Peyer's patch (tissue), 4 donors: ENCODE results near the gene FKBP6. TPM values are rescaled to one million over a fixed set of nuclear protein-coding genes. Genes with fewer than 3 reads are reported as not detected.

Source experiments
- DNase-seq, 3 donors: peaks; one replicate each; pipeline ENCODE4 v3.0.0-alpha.2; 2017 to 2019
- H3K27ac ChIP-seq, 4 donors: fragments of 200-600 bp; sonication (generic); one replicate each; pipeline ENCODE4 v1.5.1; 2016 to 2019
- H3K27me3 ChIP-seq, 2 donors: fragments of 200-600 bp; sonication (generic); one replicate each; pipeline ENCODE4 v1.5.1; 2019
- H3K36me3 ChIP-seq, 3 donors: fragments of 200-600 bp; sonication (generic); one replicate each; pipeline ENCODE4 v1.5.1; 2016 to 2019
- H3K4me1 ChIP-seq, 4 donors: fragments of 200-600 bp; sonication (generic); one replicate each; pipeline ENCODE4 v1.5.1; 2016 to 2019
- H3K4me3 ChIP-seq, 4 donors: fragments of 200-600 bp; sonication (generic); 1 replicate in 3 of 4; 2 replicates in 1 of 4; pipeline ENCODE4 v1.5.1; 2016 to 2019; ENCODE audit warnings: mild to moderate bottlenecking in 1 of 4
- H3K9me3 ChIP-seq, 4 donors: fragments of 200-600 bp; sonication (generic); one replicate each; pipeline ENCODE4 v1.5.1; 2016 to 2019; ENCODE audit warnings: mild to moderate bottlenecking in 1 of 4
- CTCF ChIP-seq, 6 experiments: fragments of 450-650 bp in 4 of 6; fragments of 200-600 bp in 2 of 6; sonication (generic) in 1 of 6; IDR thresholded peaks; one replicate each; pipeline ENCODE4 v1.5.1; 2017 to 2019; ENCODE audit warnings: antibody characterized with exemption in 6 of 6, mild to moderate bottlenecking in 3 of 6, moderate library complexity in 1 of 6
- POLR2A ChIP-seq, 2 donors: fragments of 450-650 bp; IDR thresholded peaks; one replicate each; pipeline ENCODE4 v1.5.1; 2017; ENCODE audit warnings: antibody characterized with exemption in 2 of 2, mild to moderate bottlenecking in 2 of 2, moderate library complexity in 2 of 2
- total RNA-seq, 4 donors: library from RNA; depleted of rRNA; stranded (reverse); fragments of >200 nt; gene quantifications; one replicate each; pipeline ENCODE4 v1.1.0, GENCODE V29; 2016

Gene FKBP6
- total RNA-seq, 4 donors from 2014 or later, result not detected

- no peaks in the 10 kb centered on the region for H3K4me1 ChIP-seq
- H3K9me3 ChIP-seq, result no peaks in the 10 kb centered on the region
- no peaks in the 10 kb centered on the region for H3K36me3 ChIP-seq
- H3K27ac ChIP-seq, result no peak overlapping the region
- no peak overlapping the region for H3K4me3 ChIP-seq
- DNase-seq, result no peak
- no peaks in the 10 kb centered on the region for H3K27me3 ChIP-seq
- TF ChIP-seq POLR2A (IDR thresholded peaks at IDR 0.05) (no peak), CTCF (IDR thresholded peaks at IDR 0.05) (no peak)
Measured at GRCh38 chr7:73340514-73340913, 12.6 kb downstream of the FKBP6 start.

- no peak for DNase-seq
- no peaks in the 10 kb centered on the region for H3K9me3 ChIP-seq
- no peaks in the 10 kb centered on the region for H3K4me1 ChIP-seq
- H3K36me3 ChIP-seq, result no peaks in the 10 kb centered on the region
- TF ChIP-seq POLR2A (IDR thresholded peaks at IDR 0.05), result no peak
- no peak for TF ChIP-seq CTCF (IDR thresholded peaks at IDR 0.05)
- H3K27ac ChIP-seq, result no peak overlapping the region
- H3K4me3 ChIP-seq, result no peak overlapping the region
- H3K27me3 ChIP-seq, result no peaks in the 10 kb centered on the region
Measured at GRCh38 chr7:73341877-73342276, 13.9 kb downstream of the FKBP6 start.

- Histone ChIP-seq H3K27me3 (no peaks in the 10 kb centered on the region), H3K4me3 (peak overlapping the region in 1 of 4 donors; percentile 6), H3K27ac (no peak overlapping the region), H3K4me1 (no peaks in the 10 kb centered on the region), H3K9me3 (no peaks in the 10 kb centered on the region), H3K36me3 (no peaks in the 10 kb centered on the region)
- DNase-seq, result no peak
- TF ChIP-seq CTCF (IDR thresholded peaks at IDR 0.05) (peak in 3 of 6 experiments; percentile 22 to 31 (median 30)), POLR2A (IDR thresholded peaks at IDR 0.05) (no peak)
Measured at GRCh38 chr7:73342645-73343044, 14.7 kb downstream of the FKBP6 start.

GRCh38 chr7:73343671-73344380 is 15.9 kb downstream of the FKBP6 start:
- no peaks in the 10 kb centered on the region for H3K36me3 ChIP-seq
- H3K4me3 ChIP-seq, result no peak overlapping the region
- no peak overlapping the region for H3K27ac ChIP-seq
- no peak for DNase-seq
- no peak for TF ChIP-seq CTCF (IDR thresholded peaks at IDR 0.05)
- no peak for TF ChIP-seq POLR2A (IDR thresholded peaks at IDR 0.05)
- no peaks in the 10 kb centered on the region for H3K27me3 ChIP-seq
- H3K9me3 ChIP-seq, result no peaks in the 10 kb centered on the region
- H3K4me1 ChIP-seq, result no peaks in the 10 kb centered on the region

GRCh38 chr7:73345538-73345937 is 17.6 kb downstream of the FKBP6 start:
- Histone ChIP-seq H3K4me1 (no peaks in the 10 kb centered on the region), H3K9me3 (no peaks in the 10 kb centered on the region), H3K4me3 (no peak overlapping the region), H3K36me3 (no peaks in the 10 kb centered on the region), H3K27me3 (no peaks in the 10 kb centered on the region), H3K27ac (no peak overlapping the region)
- DNase-seq, result no peak
- TF ChIP-seq POLR2A (IDR thresholded peaks at IDR 0.05) (no peak), CTCF (IDR thresholded peaks at IDR 0.05) (no peak)
